NCI-H82 (cell line): ENCODE results near the gene CYTH4.
"Not testable (repeated sequence)": the region's sequence is repeated elsewhere in the genome, so short reads cannot be mapped to it uniquely, and the experiment has no call there.

ENCODE experiments used
- DNase-seq: peaks from one replicate; lab custom pipeline; 2025; lab: John Stamatoyannopoulos, UW

Gene CYTH4, protein sequence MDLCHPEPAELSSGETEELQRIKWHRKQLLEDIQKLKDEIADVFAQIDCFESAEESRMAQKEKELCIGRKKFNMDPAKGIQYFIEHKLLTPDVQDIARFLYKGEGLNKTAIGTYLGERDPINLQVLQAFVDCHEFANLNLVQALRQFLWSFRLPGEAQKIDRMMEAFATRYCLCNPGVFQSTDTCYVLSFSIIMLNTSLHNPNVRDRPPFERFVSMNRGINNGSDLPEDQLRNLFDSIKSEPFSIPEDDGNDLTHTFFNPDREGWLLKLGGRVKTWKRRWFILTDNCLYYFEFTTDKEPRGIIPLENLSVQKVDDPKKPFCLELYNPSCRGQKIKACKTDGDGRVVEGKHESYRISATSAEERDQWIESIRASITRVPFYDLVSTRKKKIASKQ

DNA sequence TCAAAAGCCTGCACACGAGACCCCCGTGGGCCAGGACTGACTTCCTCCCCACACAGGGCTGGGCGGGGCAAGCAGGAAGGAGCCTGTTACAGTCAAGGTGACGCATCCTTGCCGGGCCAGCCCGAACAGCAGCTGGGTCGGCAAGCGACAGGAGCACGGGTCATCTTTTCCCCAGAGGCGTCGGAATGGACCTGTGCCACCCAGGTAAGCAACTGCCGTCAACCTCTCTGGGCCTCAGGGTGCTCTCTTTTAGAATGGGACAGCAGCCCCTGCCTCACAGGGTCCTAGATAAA, at the start of gene CYTH4:
CYTH4 (plus strand) TSS at position 124 of the 293 bp plus-strand sequence; CDS start at position 186, 62 bp downstream.
- DNase-seq: no peak

DNA sequence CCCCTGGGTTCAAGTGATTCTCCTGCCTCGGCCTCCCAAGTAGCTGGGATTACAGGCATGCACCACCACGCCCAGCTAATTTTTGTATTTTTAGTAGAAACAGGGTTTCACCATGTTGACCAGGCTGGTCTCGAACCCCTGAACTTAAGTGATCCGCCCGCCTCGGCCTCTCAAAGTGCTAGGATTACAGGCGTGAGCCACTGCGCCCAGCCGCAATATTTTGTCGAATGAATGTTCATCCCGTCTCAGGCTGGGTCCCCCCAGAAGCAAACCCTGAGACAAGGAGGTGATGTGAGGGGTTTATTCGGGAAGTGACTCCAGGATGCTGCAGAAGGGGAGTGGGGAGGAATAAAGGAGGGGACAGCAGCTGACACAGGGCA, 48.9 kb upstream of the CYTH4 start:
- DNase-seq: not testable (repeated sequence)

DNA sequence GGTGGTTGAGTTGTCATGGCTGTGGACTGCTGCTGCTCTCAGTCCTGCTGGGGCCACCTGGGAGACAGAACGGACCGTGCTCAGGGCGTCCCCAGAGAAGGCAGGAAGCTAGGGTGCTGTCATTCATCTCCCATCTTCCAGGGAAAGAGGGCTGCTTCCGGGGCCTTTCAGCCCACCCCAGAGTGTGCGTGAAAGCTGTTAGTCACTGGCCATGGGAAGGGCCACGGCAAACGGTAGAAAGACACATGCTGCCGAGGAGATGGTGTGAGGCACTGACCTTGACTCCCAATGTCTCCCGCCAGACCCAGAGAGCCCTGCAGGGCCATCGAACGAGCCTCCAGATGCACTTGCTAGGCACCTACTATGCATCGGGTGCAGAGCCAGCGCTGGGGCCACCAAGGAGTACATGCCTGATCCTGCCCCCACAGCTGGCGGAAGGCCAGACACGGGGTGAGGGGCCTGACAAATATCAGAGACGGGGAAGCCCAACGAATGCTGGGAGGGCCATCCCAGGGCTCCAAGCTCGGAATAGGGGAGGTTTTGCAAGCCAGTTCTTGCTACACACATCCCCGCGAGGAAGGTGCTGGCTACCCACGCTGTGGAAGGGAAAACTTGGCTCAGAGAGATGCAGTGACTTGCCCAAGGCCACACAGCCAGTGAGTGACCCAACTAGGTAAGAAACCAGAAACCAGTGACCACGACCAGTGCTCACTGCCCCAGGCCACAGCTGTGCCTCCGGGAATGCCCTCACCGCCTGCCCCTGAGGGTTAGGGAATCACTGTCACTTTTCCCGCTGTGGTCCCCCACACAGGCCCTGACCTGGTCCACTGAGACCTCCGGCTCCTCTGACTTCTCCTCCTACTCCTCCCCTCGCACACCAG, 48.3 kb upstream of the CYTH4 start:
- DNase-seq: no peak

DNA sequence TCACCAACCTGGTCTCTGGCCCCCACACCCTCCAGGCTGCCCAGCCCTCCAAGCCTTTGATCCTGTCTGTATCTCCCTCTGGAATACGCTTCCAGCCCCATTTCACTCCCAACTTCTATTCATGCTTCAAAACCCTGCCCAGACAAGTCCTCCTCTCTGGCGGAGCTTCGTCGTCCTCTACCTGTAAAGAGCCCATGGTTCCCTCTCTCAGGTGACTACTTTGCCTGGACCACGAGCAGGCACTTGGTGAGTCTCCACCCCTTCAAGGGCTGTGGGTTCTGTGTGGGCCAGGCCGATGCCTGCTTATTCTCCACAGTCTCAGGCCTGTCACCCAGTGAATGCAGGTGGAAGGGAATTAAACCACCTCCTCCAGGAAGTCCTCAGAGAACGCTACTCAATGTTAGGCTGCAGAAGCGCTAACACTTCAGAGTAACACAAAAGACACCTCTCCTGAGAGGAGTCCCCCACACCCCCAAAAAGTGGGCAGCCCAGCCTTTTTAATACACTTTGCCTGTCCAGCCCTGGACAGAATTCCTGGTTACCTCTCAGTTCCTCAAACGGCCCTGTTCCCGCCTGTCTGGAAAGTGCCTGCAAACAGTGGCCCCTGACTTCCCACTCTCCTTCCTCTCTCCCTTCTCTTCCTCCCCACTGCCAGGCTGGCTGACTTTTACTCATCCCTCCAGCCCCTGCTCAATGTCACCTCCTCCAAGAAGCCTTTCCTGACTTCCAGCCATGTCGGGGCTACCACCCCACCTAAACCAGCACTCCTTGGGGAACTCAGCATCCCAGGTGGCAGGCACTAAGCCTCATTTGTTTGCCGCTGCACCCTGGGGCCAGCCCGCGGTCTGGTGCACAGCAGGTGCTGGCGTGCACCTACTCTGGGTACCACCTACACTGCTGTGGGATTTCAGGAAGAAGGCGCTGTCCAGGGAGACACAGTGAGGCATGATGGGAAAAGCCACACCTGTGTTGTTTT, 47.3 kb upstream of the CYTH4 start:
- no peak for DNase-seq

DNA sequence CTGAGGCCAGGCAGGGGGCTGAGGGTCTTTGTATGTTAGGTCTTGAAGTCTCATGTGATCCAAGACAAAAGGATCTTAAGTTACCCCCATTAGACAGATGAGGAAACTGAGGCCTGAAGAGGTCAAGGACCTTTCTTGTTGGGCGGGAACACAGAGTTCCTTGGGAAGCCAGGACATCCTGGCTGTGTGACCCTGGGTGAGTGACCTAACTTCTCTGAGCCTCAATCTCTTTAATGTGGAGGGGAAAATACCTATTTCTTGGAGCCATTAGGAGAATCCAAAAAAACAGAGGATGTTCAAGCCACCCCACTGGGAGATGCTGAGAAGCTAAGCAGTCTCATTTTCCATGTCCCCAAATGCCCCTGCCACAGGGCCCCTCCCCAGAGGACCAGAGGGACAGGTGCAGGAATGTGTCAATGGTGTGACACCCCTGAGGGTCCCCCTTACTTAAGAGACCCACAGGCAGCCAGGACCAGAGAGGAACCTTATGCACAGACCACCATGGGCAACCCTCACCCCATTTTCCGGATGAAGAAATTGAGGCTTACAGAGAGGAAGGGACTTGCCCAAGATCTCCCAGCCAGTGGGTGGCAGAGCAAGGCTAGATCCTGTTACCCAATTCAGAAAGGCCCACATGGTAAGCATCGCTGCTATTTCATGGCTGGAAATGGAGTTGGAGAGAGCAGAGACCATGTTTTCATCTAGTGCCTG, 46.3 kb upstream of the CYTH4 start:
- DNase-seq: no peak

DNA sequence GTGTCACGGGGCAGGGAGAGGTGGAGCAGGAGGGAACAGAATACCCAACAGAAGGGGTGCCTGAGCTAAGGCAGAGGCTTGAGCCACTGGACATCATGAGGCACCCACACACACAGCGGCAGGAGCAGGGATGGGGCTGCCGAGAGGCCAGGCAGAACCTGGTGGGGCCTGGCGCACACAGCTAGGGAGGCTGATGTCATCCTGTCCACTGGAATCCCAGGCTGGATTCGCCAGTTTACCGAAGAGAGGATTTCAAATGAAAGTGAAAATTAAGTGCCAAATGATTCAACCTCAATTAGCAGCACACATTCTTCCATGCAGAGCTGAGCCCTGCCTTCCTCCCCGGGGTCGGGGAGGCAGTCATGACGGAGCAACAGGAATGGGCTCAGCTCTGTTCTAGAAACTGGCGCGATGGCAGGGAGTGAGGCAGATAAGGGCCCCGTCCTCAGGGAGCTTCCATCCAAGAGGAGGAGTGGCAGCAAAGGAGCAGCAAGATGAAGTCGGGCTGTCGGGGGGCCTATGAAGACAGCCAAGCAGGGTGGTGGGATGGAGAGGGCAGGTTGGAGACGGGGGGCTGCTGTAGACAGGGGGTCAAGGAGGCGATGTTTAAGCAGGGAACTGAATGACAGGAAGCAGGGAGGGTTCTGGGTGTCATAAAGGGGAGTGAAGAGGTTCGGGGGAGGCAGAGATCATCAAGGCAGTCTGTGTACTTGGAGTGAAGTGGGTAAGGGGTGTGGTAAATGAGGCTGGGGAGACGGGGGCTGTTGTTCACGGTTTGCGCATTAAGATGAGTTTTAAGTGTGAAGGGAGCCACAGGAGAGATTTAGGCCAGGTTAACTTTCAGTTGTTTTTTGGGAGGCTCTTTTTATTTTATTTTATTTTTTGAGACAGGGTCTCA, 44.7 kb upstream of the CYTH4 start:
- DNase-seq: no peak

DNA sequence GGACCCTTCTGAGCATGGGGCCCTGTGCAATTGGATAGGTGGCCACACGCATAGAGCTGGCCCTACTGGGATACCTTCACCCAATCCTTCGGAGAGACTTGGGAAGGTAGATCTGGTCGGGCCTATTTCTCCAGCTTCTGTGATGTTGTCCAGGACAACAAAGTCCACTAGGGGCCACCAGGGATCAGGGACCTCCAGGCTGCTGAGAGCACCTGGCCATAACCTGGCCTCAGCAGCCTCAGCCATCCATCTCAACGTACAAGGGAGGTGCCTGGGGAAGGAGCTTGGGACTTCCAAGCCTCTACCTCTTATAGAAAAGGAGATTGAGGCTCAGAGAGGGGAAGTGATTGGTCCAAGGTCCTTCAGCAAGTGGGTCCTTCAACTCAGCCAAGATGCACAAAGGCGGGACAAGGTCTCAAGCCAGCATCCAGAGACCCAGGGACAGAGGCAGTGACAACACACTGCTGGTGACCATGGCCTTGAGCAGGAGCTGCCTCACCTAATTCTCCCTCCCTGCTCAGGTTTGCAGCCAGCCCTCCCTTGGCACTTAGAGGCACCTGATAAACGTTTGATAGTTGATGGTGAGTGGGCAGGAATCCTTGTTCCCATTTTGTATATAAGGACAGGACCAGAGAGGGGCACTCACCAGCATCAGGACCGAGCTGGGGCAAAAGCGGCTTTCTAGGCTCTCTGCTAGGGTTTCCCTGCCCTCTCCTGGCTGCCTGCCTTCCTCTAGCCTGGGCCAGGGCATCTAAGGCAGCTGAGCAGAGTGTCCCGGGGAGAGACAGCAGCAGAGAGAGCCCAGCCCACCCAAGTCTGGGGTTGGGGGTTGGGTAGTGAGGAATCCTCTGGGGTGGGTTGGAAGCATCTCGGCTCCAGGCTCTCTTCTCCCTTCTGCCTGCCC, 42.7 kb upstream of the CYTH4 start:
- no peak for DNase-seq

DNA sequence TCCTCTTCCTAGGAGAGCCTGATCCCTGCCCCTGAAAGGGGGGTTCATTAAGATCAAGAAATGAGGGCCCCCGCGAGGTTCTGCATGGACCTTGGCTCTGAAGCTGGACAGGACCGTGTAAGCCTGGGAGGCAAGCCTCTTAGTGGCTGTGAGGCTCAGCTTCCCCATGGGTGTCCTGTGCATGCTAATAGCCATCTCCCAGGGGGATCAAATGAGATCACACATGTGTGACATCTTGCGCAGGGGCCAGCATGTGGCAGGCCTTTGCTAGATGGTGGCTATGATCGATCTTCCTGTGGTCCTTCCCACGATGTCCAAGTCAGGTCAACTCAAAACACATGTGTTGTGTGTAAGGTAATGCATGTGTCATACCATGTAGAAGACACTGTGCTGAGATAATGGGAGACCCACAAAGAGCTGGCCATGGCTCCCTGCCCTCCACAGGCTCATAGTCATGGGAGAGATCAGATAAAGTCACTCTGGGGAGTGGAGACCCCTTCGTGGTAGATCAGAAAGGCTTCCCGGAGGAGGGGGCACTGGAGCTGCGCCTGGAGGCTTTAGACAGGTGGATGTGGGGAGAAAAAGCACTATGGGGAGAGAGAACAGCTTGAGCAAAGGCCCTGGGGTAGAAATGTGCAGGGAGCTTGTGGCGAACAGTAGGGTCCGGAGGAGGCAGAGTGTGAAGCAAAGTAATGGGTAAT, 41.9 kb upstream of the CYTH4 start:
- peak; percentile 10 for DNase-seq

DNA sequence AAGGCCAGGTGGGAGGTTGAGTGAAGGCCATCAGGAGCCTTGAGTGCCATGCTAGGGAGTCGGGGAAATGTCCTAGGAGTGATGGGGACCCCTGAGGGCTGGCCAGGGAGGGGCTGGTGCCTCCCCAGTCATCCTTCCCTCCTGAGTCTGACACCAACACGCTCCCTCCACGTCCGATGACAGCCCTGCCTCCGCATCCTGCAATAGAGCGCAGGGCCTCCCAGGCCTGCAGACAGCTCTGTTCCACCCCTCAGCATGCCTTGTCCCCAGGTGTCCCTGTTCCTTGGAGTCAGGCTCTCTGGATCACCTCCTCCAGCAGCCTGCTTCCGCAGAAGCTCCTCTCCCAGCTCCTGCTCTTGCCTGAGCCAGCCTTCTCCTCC, 41.4 kb upstream of the CYTH4 start:
- DNase-seq: no peak

DNA sequence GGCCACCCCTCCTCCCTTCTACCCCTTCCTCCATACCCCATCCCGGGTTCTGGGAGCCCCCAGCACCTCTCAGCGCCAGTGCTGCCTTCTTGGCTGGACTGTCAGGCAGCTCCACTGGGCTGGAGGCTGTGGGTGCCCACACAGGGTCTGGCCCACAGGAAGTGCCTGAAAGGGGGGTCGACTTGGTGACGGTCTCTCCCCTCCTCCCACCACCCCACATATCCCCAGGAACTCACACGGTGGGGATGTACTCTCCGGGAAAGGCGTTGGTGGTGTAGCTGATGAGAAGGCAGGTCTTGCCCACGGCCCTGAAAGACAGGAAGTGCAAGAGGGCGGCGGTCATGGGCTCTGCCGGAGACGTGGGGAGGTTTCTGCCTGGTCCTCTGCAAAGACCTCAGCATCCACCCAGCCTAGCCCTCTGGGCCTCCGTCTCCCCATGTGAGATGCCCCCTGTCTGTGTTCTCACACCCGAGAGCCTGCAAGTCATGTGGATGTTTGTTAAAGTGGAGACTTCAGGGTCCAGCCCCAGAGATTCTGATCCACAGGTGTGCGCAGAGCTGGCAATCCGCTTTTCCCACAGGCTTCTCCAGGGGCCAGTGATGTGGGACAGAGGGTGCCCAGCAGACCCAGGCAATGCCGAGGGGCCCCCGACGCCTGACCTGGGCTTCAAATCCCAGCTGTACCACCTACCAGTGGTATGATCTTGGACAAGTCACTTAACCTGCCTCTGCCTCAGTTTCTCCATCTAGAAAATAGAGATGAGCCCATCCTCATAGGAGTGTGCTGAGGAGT, 40.8 kb upstream of the CYTH4 start:
- no peak for DNase-seq

DNA sequence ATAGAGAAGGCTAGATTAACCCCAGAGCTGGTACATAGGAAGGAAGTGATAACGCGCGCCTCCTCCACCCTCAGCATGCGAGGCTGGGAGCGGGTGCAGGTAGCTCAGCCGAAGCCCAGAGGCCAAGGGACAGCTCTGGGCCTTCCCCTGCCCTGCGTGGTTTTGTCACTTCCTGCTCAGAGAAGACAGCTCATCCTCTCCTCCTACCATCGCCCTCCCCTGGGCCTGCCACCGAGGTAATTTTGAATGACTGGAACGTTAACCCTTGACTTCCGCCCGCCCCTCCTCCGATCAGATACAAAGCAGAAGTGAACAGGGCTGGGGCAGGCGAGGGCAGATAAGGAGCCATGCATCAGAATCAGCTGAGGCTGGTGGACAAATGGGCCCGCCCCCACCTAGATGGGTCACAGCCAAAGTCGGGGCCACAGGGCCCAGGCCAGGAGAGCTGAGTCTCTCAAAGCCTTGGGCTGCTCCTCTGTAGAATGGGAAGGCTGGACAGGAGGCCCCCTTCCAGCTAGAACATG, 39.9 kb upstream of the CYTH4 start:
- no peak for DNase-seq

DNA sequence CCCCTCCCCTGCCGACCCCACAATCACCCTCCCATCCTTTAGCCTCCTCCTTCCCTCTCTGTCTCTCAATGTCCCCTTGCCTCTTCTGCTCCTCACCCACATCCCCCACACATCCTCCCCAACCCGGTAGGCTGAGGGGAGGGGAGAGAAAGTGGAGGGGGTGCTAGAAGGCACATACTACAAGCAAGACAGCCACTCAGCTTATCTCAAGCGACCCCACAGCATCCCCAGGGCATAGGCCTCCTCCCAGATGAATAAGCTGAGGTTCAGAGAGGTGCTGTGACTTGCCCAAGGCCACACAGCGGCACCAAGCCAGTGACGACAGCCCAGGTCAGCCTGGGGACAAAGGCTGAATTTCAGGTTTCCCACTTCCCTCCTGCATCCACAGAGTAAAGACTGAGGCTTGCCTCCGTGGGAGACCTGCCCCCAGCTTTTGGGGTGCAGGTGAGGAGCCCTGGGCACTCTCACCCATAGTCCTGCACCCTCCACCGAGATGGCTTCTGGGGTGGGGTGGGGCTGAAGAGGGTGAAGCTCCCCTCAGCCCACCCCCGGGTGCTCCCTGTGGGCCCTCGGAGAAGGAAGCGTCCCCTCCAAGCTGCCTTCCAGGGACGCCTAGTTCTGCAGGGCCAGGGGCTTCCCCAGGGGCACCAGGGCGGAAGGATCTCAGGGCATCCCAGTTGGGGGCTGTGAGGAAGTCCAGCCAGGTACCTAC, 38.8 kb upstream of the CYTH4 start:
- DNase-seq: no peak

DNA sequence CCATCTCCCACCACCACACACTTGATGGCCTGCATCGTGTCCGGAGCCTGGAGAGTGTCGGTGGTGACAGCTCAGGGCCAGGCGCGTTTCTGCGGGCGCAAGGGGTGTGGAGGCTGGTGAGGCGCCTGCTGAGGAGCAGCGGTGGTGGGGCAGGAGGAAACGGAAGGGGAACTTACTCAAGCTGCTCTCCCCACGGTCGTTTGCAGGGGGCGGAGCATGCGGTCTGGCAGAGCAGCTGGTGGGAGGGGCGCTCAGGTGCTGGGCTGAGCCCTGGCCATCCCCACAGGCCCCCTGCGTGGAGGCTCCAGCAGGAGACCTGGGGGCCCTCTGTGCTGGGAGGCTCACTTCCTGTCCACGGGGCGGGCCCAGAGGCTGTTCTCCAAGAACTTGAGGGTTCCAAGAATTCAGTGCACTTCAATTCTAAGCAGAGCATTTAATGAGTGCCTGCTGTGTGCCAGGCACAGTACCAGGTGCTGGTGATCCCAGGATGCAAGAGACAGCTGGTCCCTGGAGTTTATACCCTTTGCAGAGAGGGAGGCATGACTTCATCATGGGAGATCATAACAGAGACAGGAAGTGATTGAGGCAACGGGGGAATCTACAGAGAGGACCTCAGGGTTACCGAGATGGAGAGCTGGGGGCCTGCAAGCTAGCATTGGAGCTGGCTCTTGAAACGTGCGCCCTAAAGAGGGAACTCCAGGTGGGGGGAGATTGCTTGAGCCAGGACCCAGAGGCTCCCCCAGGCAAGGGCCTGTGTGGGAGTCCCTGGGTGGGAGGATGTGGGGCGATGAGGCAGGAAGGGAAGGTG, 38.0 kb upstream of the CYTH4 start, which contains the start of gene RAC2:
RAC2 (minus strand) TSS at position 156 of the 808 bp plus-strand sequence; CDS start at position 35, 121 bp downstream.
- peak; percentile 35 for DNase-seq

DNA sequence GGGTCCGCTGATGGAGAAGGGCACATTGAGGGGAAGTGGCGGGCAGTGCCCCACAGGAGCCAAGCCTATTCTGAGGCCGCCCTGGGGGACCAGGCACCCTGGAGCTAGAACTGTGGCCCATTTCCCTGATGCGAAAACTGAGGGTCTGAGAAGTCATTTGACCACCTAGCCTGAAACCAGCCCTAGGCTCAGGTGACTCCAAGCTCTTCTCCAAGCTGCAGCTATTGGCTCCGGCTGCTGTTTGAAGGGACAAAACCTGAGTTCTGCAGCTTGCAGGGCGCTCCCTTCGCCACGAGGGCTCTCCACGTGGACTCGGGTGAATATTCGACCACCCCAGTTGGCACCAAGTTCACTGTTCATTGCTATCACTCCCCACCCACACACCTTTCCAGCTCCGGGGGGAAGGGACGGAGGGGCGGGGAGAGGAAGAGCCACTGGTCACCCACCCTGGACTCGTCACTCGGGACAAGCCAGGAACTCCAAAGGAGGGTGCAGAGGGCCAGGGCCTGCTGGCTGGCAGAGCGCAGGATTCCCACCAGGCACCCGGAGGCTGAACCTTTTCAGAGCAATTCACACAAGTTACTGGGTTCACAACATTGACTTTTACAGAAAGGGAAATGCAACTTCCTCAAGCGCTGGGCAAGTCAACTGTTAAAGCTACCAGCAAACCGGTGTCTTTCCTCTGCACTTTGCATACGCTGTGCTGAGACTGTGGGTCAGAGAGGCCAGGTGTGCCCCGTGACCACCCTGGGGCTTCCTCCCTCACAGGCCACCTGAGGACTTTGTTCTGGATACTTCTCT, 37.2 kb upstream of the CYTH4 start:
- no peak for DNase-seq

DNA sequence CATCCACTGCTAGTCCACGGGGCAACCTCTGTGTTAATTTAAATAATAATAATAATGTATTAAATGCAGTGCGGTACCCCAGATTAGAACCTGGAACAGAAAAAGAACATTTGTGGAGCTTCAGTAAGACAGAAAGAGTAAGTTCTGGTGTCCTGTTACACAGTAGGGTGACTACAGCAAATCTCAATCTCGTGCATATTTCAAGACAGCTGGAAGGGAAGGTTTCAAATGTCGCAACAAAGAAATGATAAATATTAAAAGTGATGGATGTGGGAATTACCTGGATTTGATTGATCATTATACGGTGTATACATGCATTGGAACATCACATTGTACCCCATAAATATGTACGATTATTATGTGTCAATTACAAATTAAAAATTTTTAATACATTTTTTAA, 36.6 kb upstream of the CYTH4 start:
- no peak for DNase-seq
